ENCODE data around the gene SMDT1. TPM values are rescaled to one million over a fixed set of nuclear protein-coding genes. Genes with fewer than 3 reads are reported as not detected.
A peak's percentile ranks its signal among the peaks of the same experiment; 100 is the strongest.

Gene SMDT1
- total RNA-seq, 1 donor from 2014 or later: 80.6 TPM

GRCh38 chr22:42062506-42063170 is 16.9 kb upstream of the SMDT1 start:
- TF ChIP-seq, protein P1, sequence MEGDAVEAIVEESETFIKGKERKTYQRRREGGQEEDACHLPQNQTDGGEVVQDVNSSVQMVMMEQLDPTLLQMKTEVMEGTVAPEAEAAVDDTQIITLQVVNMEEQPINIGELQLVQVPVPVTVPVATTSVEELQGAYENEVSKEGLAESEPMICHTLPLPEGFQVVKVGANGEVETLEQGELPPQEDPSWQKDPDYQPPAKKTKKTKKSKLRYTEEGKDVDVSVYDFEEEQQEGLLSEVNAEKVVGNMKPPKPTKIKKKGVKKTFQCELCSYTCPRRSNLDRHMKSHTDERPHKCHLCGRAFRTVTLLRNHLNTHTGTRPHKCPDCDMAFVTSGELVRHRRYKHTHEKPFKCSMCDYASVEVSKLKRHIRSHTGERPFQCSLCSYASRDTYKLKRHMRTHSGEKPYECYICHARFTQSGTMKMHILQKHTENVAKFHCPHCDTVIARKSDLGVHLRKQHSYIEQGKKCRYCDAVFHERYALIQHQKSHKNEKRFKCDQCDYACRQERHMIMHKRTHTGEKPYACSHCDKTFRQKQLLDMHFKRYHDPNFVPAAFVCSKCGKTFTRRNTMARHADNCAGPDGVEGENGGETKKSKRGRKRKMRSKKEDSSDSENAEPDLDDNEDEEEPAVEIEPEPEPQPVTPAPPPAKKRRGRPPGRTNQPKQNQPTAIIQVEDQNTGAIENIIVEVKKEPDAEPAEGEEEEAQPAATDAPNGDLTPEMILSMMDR (conservative IDR thresholded peaks at IDR 0.05): no peak
- no peak overlapping the region for H3K4me3 Mint-ChIP-seq
- peaks cover 33% of the 10 kb centered on the region for H3K36me3 Mint-ChIP-seq
- peaks cover 6% of the 10 kb centered on the region for H3K9me3 Mint-ChIP-seq
- no peaks in the 10 kb centered on the region for H3K27me3 Mint-ChIP-seq
- no peak overlapping the region for H3K27ac Mint-ChIP-seq
- DNase-seq (ENCODE audit: extremely low spot score, unreplicated experiment): peak; percentile 47
- H3K4me1 Mint-ChIP-seq (ENCODE audit: unreplicated experiment): no peaks in the 10 kb centered on the region

DNA sequence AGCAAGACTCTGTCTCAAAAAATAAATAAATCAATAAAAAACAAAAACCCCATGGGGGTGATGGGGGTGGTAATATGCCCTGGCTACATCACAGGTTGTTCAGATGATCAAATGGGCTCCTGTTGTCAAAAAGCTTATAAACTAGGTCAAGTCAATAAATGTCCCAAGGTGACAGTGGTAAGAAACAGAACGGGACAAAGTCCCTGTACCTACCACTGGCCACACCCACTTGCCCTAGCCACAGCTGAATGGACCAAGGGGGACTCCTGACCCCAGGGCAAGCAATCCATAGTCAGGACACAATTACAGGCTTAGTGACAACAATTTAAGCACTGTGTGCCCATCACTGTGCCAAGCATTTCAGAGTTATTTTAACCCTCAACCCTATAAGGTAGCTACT is 14.9 kb upstream of the SMDT1 start:
- TF ChIP-seq, protein P1 (conservative IDR thresholded peaks at IDR 0.05): no peak
- no peaks in the 10 kb centered on the region for H3K4me1 Mint-ChIP-seq (ENCODE audit: unreplicated experiment)
- no peaks in the 10 kb centered on the region for H3K27me3 Mint-ChIP-seq
- peaks cover 19% of the 10 kb centered on the region for H3K36me3 Mint-ChIP-seq
- DNase-seq (ENCODE audit: extremely low spot score, unreplicated experiment): peak; percentile 37
- no peak overlapping the region for H3K4me3 Mint-ChIP-seq
- no peak overlapping the region for H3K27ac Mint-ChIP-seq
- no peaks in the 10 kb centered on the region for H3K9me3 Mint-ChIP-seq

GRCh38 chr22:42065438-42066125 is 13.9 kb upstream of the SMDT1 start:
- H3K36me3 Mint-ChIP-seq: peaks cover 17% of the 10 kb centered on the region
- H3K4me3 Mint-ChIP-seq: no peak overlapping the region
- H3K4me1 Mint-ChIP-seq (ENCODE audit: unreplicated experiment): no peaks in the 10 kb centered on the region
- TF ChIP-seq, protein P1 (conservative IDR thresholded peaks at IDR 0.05): no peak
- peak overlapping the region; percentile 61 for H3K27ac Mint-ChIP-seq
- H3K9me3 Mint-ChIP-seq: no peaks in the 10 kb centered on the region
- H3K27me3 Mint-ChIP-seq: no peaks in the 10 kb centered on the region
- DNase-seq (ENCODE audit: extremely low spot score, unreplicated experiment): peak; percentile 58

GRCh38 chr22:42066126-42066761 is 13.3 kb upstream of the SMDT1 start:
- Mint-ChIP-seq H3K4me1 (ENCODE audit: unreplicated experiment) (peaks cover 6% of the 10 kb centered on the region), H3K36me3 (peaks cover 17% of the 10 kb centered on the region), H3K4me3 (no peak overlapping the region), H3K27me3 (no peaks in the 10 kb centered on the region), H3K27ac (no peak overlapping the region), H3K9me3 (no peaks in the 10 kb centered on the region)
- DNase-seq (ENCODE audit: extremely low spot score, unreplicated experiment): no peak
- TF ChIP-seq, protein P1 (conservative IDR thresholded peaks at IDR 0.05): no peak

GRCh38 chr22:42066937-42067336 is 12.6 kb upstream of the SMDT1 start:
- no peaks in the 10 kb centered on the region for H3K9me3 Mint-ChIP-seq
- DNase-seq (ENCODE audit: extremely low spot score, unreplicated experiment): peak; percentile 55
- H3K36me3 Mint-ChIP-seq: peaks cover 17% of the 10 kb centered on the region
- peaks cover 12% of the 10 kb centered on the region for H3K4me1 Mint-ChIP-seq (ENCODE audit: unreplicated experiment)
- H3K27me3 Mint-ChIP-seq: no peaks in the 10 kb centered on the region
- TF ChIP-seq, protein P1 (conservative IDR thresholded peaks at IDR 0.05): no peak
- H3K4me3 Mint-ChIP-seq: no peak overlapping the region
- H3K27ac Mint-ChIP-seq: no peak overlapping the region

Data from type B pancreatic cell (in vitro differentiated cells).